RWPE2 (cell line): ENCODE data around the gene ZNF444.
"Not testable (repeated sequence)": the region's sequence is repeated elsewhere in the genome, so short reads cannot be mapped to it uniquely, and the experiment has no call there.

Experiments used
- ATAC-seq: fragments of 200-7000 bp; cut with Tn5 transposase; 3 replicates; pipeline ENCODE4 v1.9.1; 2021; ENCODE audit warnings: low read depth
- DNase-seq: peaks from one replicate; pipeline ENCODE4 v3.0.0-alpha.2; 2020; ENCODE audit warnings: low spot score
- H3K27ac ChIP-seq: fragments of 450-650 bp; 2 replicates; pipeline ENCODE4 v1.5.1; 2017; ENCODE audit warnings: mild to moderate bottlenecking; ENCODE audit not compliant: poor library complexity, severe bottlenecking
- H3K27me3 ChIP-seq: fragments of 250-450 bp; sonication (Bioruptor Pico); 2 replicates; pipeline ENCODE4 v1.5.1; 2021; ENCODE audit warnings: mild to moderate bottlenecking, moderate library complexity; ENCODE audit not compliant: insufficient read depth, poor library complexity, severe bottlenecking
- H3K36me3 ChIP-seq: fragments of 250-450 bp; sonication (Bioruptor Pico); 2 replicates; pipeline ENCODE4 v1.5.1; 2020; ENCODE audit warnings: low read depth, mild to moderate bottlenecking, moderate library complexity
- H3K4me1 ChIP-seq: fragments of 250-450 bp; sonication (Bioruptor Pico); 2 replicates; pipeline ENCODE4 v1.5.1; 2021; ENCODE audit warnings: mild to moderate bottlenecking, moderate library complexity; ENCODE audit not compliant: insufficient read depth, poor library complexity, severe bottlenecking
- H3K4me3 ChIP-seq: fragments of 250-450 bp; sonication (Bioruptor Pico); 2 replicates; pipeline ENCODE4 v1.5.1; 2021; ENCODE audit warnings: mild to moderate bottlenecking, moderate library complexity; ENCODE audit not compliant: severe bottlenecking
- H3K9me3 ChIP-seq: fragments of 250-450 bp; sonication (Bioruptor Pico); 2 replicates; pipeline ENCODE4 v1.5.1; 2021; ENCODE audit warnings: mild to moderate bottlenecking, moderate library complexity; ENCODE audit not compliant: severe bottlenecking
- CTCF ChIP-seq: fragments of 450-650 bp; IDR thresholded peaks from one replicate; pipeline ENCODE4 v1.5.1; 2017; ENCODE audit warnings: mild to moderate bottlenecking, moderate library complexity; ENCODE audit not compliant: poor library complexity, severe bottlenecking

ZNF444 gene

GRCh38 chr19:56104423-56104822 is 36.7 kb upstream of the ZNF444 start:
- Histone ChIP-seq H3K36me3 (peaks cover 31% of the 10 kb centered on the region), H3K27me3 (no peaks in the 10 kb centered on the region), H3K4me1 (no peaks in the 10 kb centered on the region), H3K9me3 (no peaks in the 10 kb centered on the region), H3K4me3 (no peak overlapping the region), H3K27ac (no peak overlapping the region)
- no peak for TF ChIP-seq CTCF
- DNase-seq: no peak
- no peak for ATAC-seq

- ATAC-seq (peak; percentile 60), DNase-seq (no peak)
- no peaks in the 10 kb centered on the region for H3K4me1 ChIP-seq
- H3K27ac ChIP-seq: no peak overlapping the region
- peak; percentile 53 for TF ChIP-seq CTCF
- peaks cover 31% of the 10 kb centered on the region for H3K36me3 ChIP-seq
- no peaks in the 10 kb centered on the region for H3K9me3 ChIP-seq
- H3K27me3 ChIP-seq: no peaks in the 10 kb centered on the region
- no peak overlapping the region for H3K4me3 ChIP-seq
Measured at GRCh38 chr19:56105090-56105701, 35.9 kb upstream of the ZNF444 start.

- not testable (repeated sequence) for ATAC-seq, H3K4me1 ChIP-seq, H3K4me3 ChIP-seq, H3K27me3 ChIP-seq, DNase-seq, H3K27ac ChIP-seq, H3K9me3 ChIP-seq
- H3K36me3 ChIP-seq: peaks cover 31% of the 10 kb centered on the region
Measured at GRCh38 chr19:56105831-56106396, 35.2 kb upstream of the ZNF444 start.

GRCh38 chr19:56106397-56106849 is 34.7 kb upstream of the ZNF444 start:
- Histone ChIP-seq H3K27ac (no peak overlapping the region), H3K4me1 (no peaks in the 10 kb centered on the region), H3K9me3 (no peaks in the 10 kb centered on the region), H3K4me3 (no peak overlapping the region), H3K36me3 (peaks cover 28% of the 10 kb centered on the region), H3K27me3 (no peaks in the 10 kb centered on the region)
- ATAC-seq: peak; percentile 39; the same call in 1 of the 3 replicates
- TF ChIP-seq CTCF: no peak
- no peak for DNase-seq

- Histone ChIP-seq H3K9me3 (no peaks in the 10 kb centered on the region), H3K4me1 (no peaks in the 10 kb centered on the region), H3K27ac (no peak overlapping the region), H3K36me3 (peaks cover 22% of the 10 kb centered on the region), H3K4me3 (no peak overlapping the region), H3K27me3 (no peaks in the 10 kb centered on the region)
- DNase-seq (no peak), ATAC-seq (no peak)
- no peak for TF ChIP-seq CTCF
Measured at GRCh38 chr19:56106993-56107392, 34.1 kb upstream of the ZNF444 start.
